T-helper 9 cell (primary cell): ENCODE results near the gene CRYBA2.

Experiments used
- DNase-seq: peaks from one replicate; pipeline ENCODE4 v3.0.0-alpha.2; 2020

Gene CRYBA2

DNA sequence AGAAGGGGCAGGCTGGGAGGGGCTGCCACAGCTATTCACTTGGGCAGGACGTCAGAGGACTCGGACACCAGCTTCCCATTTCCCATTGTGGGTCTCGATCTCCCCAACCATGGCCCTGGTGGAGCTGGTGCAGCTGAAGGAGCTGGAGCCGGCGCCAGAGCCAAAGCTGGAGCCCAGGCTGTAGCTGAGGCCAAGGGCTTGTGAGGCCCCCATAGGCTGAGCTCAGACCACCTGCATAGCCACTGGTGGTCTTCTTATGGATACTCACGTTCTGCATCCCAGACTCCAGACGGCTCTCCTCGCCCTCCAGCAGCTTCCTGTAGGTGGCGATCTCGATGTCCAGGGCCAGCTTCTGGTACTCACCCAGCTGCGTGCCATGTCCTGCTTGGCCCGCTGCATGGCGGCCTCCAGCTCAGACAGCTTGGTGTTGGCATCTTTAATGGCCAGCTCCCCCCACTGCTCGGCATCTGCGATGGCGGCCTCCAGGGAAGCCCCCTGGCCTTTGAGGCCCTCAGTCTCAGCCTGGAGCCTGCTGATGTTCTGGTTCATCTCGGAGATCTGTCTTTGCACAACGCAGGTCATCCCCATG lies 39.8 kb downstream of the CRYBA2 start:
- no peak for DNase-seq

- no peak for DNase-seq
Observed at GRCh38 chr2:218952160-218952559, 41.1 kb downstream of the CRYBA2 start.

DNA sequence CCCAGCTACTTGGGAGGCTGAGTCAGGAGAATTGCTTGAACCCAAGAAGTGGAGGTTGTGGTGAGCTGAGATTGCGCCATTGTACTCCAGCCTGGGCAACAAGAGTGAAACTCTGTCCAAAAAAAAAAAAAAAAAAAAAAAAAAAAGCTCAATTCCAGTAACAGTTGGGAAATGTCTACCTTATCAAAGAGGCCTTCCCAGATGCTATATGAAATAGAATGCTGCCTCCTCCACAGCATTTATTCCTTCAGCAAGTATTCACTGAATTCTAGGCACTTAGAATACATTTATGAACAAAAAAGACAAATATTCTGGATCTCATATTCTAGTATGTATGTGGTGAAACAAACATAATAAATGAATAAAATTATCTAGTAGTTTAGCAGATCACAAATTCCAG lies 46.6 kb downstream of the CRYBA2 start:
- DNase-seq = no peak

GRCh38 chr2:218944759-218945404 lies 48.3 kb downstream of the CRYBA2 start:
- DNase-seq = no peak
